Uterus (tissue), 2 donors: ENCODE measurements around the gene ADARB2.

Experiments used
- CTCF ChIP-seq, 4 experiments: fragments of 200-600 bp in 2 of 4; fragments of 450-650 bp in 2 of 4; sonication (generic) in 2 of 4; IDR thresholded peaks; one replicate each; pipeline ENCODE4 v1.5.1; 2016 to 2019; ENCODE audit warnings: antibody characterized with exemption in 4 of 4, mild to moderate bottlenecking in 2 of 4, moderate library complexity in 1 of 4
- POLR2A ChIP-seq, 2 donors: fragments of 450-650 bp; IDR thresholded peaks; one replicate each; pipeline ENCODE4 v1.6.1; 2016; ENCODE audit warnings: antibody characterized with exemption in 2 of 2, mild to moderate bottlenecking in 1 of 2, moderate library complexity in 1 of 2

- no peak for TF ChIP-seq CTCF (IDR thresholded peaks at IDR 0.05)
- no peak for TF ChIP-seq POLR2A (IDR thresholded peaks at IDR 0.05)
Observed at GRCh38 chr10:1696106-1696505, 41.2 kb downstream of the ADARB2 start.
